ENCODE measurements around the gene CSNK1A1.
"Not testable (repeated sequence)": the region's sequence is repeated elsewhere in the genome, so short reads cannot be mapped to it uniquely, and the experiment has no call there.

CSNK1A1 gene

DNA sequence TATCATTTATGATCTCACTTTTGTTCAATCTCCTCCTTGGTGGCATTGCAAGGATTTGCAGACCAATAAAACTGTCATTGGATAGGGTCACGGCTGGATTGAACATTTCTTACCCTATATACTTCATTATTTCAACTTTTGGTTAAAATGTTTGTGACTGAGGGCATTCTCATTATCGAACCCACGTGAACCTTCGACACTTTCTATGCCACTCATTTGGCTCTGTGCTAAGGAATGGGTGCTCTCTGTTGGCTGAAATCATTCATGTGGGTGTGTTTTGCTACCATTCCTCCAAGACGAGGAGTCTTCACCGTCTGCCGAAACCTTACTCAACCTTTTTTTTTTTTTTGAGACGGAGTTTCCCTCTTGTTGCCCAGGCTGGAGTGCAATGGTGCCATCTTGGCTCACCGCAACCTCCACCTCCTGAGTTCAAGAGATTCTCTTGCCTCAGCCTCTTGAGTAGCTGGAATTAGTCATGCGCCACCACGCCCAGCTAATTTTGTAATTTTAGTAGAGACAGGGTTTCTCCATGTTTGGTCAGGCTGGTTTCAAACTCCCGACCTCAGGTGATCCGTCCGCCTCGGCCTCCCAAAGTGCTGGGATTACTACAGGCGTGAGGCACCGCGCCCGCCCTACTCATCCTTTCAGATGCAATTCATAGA, 62.5 kb downstream of the CSNK1A1 start:
- DNase-seq: no peak

DNA sequence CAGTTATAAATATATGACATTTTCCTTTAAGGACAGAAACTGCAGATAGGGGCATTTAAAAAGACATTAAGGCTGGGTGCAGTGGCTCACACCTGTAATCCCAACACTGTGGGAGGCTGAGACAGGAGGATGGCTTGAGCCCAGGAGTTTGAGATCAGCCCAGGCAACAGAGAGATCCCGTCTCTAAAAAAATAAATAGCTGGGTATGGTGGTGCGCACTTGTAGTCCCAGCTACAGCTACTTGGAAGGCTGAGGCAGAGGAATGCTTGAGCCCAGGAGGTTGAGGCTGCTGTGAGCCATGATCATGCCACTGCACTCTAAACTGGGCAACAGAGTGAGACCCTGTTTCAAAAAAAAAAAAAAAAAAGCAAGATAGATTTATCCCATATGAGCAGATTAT, 63.6 kb downstream of the CSNK1A1 start:
- DNase-seq: no peak

GRCh38 chr5:149486726-149487635, 64.3 kb downstream of the CSNK1A1 start:
- no peak for DNase-seq

GRCh38 chr5:149485655-149486615, 65.3 kb downstream of the CSNK1A1 start:
- no peak for DNase-seq

GRCh38 chr5:149481485-149481884, 69.8 kb downstream of the CSNK1A1 start:
- DNase-seq: no peak

DNA sequence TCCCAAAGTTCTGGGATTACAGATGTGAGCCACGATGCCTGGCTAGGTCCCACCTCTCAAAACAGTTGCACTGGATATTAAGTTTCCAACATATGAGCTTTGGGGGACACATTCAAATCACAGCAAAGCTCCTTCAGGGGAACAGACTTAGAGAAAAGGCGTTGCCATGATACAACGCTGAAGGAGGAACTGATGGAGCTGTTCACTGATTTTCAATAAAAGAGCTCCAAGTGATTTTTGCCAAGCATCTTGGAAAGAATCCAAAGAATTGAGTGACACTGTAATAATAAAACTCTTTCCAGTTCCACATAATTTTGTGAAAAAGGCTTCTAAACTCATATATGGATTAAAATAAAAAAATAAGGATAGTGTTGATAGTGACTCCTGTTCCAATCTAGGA, 72.5 kb downstream of the CSNK1A1 start:
- DNase-seq: no peak

DNA sequence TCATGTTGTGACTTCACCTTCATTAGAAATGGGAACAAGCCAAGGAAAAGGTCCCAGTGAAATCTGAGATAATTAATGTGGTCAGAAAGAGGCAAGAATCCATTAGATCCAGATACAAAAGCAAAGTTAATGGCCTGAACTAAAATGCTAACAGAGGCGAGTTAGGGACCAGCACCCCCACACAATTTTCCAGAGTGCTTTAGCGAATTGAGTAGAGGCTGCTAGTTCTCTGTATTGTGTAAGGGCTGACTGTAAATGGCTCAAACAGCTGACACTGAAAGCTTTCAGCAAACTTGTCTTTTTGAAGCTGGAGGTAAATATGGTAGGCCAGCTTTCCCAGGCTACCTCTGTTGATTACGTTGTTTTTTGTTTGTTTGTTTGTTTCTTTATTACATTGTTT, 75.5 kb downstream of the CSNK1A1 start:
- DNase-seq: no peak

- DNase-seq: no peak
These were observed 77.0 kb downstream of the CSNK1A1 start for GRCh38 chr5:149474198-149474597.

- DNase-seq: no peak
These were observed 77.8 kb downstream of the CSNK1A1 start for GRCh38 chr5:149473441-149473840.

- no peak for DNase-seq
These were observed 78.8 kb downstream of the CSNK1A1 start for GRCh38 chr5:149472399-149472798.

GRCh38 chr5:149471406-149472183, 79.6 kb downstream of the CSNK1A1 start:
- DNase-seq: no peak

- DNase-seq: no peak
These were observed 80.3 kb downstream of the CSNK1A1 start for GRCh38 chr5:149470942-149471341.

DNA sequence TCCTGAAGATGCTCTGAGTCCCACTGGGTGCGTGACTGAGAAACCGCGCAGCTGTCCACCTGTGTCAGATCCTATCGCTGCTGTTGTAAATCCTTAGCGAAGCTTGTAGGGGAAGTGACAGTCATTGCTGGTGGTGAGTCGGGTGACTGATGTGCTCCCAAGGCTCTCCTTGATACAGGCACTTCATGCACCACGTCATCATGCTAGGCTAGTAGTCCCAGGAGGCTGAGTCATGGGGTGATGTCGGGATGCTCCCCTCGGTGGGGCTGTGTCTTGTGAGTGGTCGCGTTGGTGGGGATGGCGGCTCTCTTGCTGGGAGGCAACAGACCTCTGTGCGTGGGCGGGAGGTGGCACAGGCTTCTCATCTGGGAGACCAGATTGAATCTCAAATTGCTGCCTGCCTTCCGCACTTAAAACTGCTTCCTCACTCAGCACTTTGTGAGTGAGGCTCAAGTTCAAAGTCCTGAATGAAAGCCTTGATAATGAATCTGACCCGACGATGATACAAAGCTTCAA, 84.7 kb downstream of the CSNK1A1 start:
- no peak for DNase-seq

GRCh38 chr5:149464796-149465489, 86.3 kb downstream of the CSNK1A1 start:
- DNase-seq: no peak

DNA sequence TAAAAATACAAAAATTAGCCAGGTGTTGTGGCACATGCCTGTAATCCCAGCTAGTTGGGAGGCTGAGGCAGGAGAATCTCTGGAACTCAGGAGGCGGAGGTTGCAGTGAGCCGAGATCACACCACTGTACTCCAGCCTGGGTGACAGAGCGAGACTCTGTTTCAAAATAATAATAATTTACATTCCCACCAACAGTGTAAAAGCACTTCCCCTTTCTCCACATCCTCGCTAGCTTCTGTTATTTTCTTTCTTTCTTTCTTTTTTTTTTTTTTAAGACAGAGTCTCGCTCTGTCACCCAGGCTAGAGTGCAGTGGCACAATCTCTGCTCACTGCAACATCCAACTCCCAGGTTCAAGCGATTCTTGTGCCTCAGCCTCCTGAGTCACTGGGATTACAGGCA, 89.3 kb downstream of the CSNK1A1 start:
- not testable (repeated sequence) for DNase-seq

GRCh38 chr5:149459891-149460290, 91.3 kb downstream of the CSNK1A1 start:
- no peak for DNase-seq

DNA sequence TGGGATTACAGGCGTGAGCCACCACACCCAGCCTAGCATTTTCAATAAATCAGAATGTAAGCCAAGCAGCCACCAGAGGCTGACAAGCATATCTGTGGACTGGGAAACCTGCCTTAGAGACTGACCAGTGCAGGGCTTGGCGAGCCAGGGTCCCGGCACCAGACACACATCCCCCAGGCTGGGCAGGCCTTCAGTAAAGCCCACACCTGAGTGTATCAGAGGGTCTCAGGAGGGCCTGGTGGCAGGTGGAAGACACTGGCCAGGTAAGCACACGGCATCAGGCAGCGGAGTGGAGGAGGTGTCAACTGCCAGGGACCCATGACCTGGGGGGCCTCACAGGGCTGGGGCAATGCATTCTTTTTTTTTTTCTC, 93.9 kb downstream of the CSNK1A1 start:
- no peak for DNase-seq

- DNase-seq: no peak
These were observed 94.4 kb downstream of the CSNK1A1 start for GRCh38 chr5:149456597-149457392.

DNA sequence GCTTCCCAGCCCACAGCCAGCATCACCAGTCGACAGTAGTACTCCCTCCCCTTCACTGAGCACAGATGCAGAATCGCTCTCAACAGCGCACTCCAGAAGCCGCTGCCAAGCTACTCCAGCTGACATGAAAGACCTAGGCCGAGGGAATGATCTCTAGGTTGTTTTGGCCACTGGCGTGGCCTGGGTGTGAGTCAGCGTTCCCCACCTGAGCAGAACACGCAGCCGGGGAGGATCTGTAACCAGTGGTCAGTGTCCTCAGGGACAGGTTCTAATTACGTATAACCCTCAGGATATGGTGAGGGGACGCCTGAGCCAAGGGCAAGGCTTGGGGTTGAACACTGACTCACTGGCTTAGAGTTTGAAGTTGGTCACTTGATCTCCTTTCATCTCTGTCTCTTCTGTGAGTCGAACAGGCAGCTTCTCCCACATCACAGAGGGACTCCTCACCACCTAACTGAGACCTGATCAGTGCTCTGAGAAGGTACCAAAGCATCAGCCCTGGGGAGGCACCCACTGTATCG, 95.3 kb downstream of the CSNK1A1 start:
- no peak for DNase-seq

Measured in central memory CD4-positive, alpha-beta T cell (primary cell).